ENCODE data around the gene ZNF692.
"Not testable (repeated sequence)": the region's sequence is repeated elsewhere in the genome, so short reads cannot be mapped to it uniquely, and the experiment has no call there.

ZNF692 gene

GRCh38 chr1:248805876-248806275 lies 53.0 kb downstream of the ZNF692 start:
- no peak for DNase-seq

DNA sequence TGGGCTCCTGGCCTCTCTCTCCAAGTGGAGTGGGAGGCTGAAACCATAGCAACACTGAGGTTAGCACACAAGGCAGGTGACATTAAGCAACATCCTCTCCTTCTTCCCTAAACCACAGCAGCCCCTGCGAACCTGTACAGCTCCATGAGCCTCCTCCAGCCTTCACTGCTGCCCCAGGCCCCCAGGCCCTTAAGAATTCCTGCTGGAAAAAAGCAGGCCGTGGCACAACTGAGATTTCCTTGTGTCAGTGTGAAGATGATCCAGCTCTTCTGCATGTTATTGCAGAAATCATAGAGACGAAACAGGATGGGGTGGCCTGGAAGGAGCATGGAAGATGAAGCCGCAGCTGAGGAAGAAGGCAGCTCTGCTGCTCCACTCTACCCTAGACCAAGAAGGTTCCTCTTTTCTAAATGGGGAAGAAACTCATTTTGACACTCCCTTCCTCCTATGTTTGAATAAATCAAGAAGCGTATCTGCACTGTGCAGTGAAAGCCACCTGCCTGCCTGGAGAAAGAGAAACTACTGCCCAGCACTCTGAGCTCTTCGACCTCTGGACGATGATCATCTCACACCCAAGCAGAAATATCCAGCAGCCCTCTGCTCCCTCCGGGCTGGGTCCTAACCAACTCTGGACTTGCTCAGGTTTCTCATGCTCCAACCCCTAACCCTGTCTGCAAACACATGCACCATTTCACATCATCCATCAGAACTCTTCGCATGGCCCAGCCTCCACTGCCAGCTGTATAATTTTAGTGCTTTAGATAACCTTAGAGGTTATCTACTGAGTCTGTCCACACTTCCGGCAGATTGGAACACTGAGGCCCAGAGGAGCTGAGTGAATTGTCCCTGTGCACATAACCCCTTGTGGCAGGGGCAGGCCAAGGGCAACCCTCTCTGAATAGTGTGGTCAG lies 53.9 kb downstream of the ZNF692 start:
- DNase-seq = no peak

DNA sequence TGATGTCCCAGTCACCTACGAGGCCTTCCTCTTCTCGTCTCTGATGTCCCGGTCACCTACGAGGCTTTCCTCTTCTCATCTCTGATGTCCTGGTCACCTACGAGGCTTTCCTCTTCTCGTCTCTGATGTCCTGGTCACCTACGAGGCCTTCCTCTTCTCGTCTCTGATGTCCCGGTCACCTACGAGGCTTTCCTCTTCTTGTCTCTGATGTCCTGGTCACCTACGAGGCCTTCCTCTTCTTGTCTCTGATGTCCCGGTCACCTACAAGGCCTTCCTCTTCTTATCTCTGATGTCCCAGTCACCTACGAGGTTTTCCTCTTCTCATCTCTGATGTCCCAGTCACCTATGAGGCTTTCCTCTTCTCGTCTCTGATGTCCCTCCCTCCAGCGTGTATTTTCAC lies 55.4 kb downstream of the ZNF692 start:
- DNase-seq = not testable (repeated sequence)

- no peak for DNase-seq
Observed at GRCh38 chr1:248802454-248802853, 56.4 kb downstream of the ZNF692 start.

DNA sequence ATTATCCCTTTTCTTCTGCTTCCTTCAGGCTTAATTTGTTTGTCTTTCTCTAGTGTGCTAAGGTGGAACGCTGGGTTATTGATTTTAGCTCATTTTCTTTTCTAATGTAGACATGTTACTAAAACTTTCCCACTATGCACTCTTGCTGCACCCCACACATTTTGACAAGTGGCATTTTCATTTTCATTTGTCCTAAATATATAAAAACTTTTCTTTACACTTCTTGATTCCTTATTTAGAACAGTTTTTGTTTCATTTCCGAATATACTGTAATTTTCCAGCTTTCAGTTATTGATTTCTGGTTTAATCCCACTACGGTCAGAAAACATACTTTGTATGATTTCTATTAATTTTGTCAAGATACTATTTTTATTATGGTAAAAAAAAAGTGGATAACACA lies 58.4 kb downstream of the ZNF692 start:
- DNase-seq = no peak

Measured in NCI-H1417 treated with DMSO at 0.1 percent for 48 hours (cell line).